Measurements from ENCODE around the gene LSM3.

DNA sequence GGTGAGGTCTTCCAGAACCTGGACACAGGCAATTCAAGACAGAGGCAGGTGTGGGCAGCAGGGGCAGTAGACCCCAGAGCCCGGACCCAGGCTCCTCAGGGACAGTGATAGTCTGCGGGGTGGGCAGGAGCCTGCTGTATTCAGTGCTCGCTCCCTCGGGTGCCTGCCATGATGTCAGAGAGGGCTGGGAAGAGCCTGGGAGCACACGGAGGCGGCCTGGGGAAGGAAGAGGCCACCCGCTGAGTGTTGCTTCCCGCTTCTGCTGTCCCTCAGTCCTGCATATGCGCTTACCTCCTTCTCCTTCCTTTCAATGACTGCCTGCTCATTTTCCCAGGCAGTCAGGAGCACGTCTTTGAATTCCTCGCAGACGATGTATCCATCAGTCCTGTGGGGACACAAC, 31.0 kb upstream of the LSM3 start:
- TF ChIP-seq, protein P1, sequence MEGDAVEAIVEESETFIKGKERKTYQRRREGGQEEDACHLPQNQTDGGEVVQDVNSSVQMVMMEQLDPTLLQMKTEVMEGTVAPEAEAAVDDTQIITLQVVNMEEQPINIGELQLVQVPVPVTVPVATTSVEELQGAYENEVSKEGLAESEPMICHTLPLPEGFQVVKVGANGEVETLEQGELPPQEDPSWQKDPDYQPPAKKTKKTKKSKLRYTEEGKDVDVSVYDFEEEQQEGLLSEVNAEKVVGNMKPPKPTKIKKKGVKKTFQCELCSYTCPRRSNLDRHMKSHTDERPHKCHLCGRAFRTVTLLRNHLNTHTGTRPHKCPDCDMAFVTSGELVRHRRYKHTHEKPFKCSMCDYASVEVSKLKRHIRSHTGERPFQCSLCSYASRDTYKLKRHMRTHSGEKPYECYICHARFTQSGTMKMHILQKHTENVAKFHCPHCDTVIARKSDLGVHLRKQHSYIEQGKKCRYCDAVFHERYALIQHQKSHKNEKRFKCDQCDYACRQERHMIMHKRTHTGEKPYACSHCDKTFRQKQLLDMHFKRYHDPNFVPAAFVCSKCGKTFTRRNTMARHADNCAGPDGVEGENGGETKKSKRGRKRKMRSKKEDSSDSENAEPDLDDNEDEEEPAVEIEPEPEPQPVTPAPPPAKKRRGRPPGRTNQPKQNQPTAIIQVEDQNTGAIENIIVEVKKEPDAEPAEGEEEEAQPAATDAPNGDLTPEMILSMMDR (IDR thresholded peaks at IDR 0.05), result no peak
- TF ChIP-seq POLR2A (IDR thresholded peaks at IDR 0.05), result no peak
